GM13977 (cell line): ENCODE measurements around the gene GMPPA.

Experiments used
- DNase-seq: peaks from one replicate; pipeline ENCODE4 v3.0.0; 2012; ENCODE audit warnings: low spot score
- CTCF ChIP-seq: IDR thresholded peaks from 2 replicates; pipeline ENCODE4 v1.5.1; 2012; ENCODE audit warnings: mild to moderate bottlenecking, control low read depth; ENCODE audit not compliant: insufficient read depth; ENCODE audit errors: extremely low read depth, missing control alignments
- in situ Hi-C: fragments of 300-500 bp; cut with MboI; formaldehyde crosslinking; loops from one replicate; pipeline ENCODE4 v1.12.0; 2022; ENCODE audit warnings: low sequenced_read_pairs, low pct_unique_long_range_greater_than_20kb, mixed read lengths, inconsistent platforms; ENCODE audit not compliant: unreplicated experiment

The GMPPA gene

DNA sequence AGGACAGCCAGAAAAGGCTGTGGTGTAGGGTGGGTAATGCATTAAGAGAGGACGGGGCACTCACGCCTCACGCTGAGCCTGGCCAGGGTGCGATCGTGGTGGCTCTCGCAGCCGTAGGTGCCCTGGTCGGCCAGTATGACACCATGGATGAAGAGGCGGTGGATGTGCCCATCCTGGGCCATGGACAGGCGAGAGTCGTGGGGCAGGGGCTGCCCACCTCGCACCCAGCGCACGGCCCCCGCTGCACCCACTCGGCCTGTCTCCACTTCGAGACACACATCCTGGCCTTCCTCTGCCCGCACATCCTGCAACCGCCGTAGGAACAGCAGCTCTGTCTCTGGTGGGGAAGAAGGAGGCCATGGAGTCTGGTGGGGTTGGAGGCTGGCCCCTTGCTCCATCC, 57.3 kb downstream of the GMPPA start:
- in situ Hi-C loops: no loop called here
- no peak for DNase-seq
- no peak for TF ChIP-seq CTCF

DNA sequence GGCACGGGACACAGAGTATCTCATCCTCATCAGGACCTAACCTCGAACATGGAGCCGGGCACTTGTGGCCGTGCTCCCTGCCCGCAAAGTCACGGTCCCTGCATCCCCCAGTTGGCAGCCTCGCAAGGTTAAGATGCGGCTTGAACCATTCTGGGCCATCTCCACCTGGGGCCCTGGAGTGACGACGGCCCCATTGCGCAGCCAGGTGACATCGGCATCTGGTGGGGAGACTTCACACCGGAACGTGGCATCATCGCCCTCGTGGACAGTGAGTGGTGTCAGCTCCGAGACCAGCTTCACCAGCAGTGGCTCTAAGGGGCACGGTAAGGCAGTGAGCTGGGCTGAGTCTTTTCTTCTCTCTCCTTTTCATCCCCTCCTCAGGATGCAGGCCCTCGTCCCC, 57.7 kb downstream of the GMPPA start:
- no peak for DNase-seq
- in situ Hi-C loops: no loop called here
- no peak for TF ChIP-seq CTCF
